ENCODE results near the gene NUP155.

GRCh38 chr5:37247496-37247895 is 123.4 kb downstream of the NUP155 start:
- TF ChIP-seq POLR2A (IDR thresholded peaks at IDR 0.05) (no peak), CTCF (IDR thresholded peaks at IDR 0.05) (no peak)
